GM19397 (cell line): ENCODE data around the gene CBX7.

Experiments
- ATAC-seq: cut with Tn5 transposase; IDR thresholded peaks from one replicate; pipeline ENCODE4 v1.9.1; 2021; ENCODE audit warnings: mild to moderate bottlenecking, moderate library complexity; ENCODE audit not compliant: unreplicated experiment

Gene CBX7

GRCh38 chr22:39128508-39128907, 24.0 kb downstream of the CBX7 start:
- no peak for ATAC-seq

- no peak for ATAC-seq
Observed at GRCh38 chr22:39125622-39126021, 26.9 kb downstream of the CBX7 start.

- no peak for ATAC-seq
Observed at GRCh38 chr22:39123751-39124581, 28.5 kb downstream of the CBX7 start.

GRCh38 chr22:39122772-39123470, 29.6 kb downstream of the CBX7 start:
- no peak for ATAC-seq

GRCh38 chr22:39120983-39121382, 31.5 kb downstream of the CBX7 start:
- no peak for ATAC-seq

GRCh38 chr22:39117585-39118191, 34.8 kb downstream of the CBX7 start:
- ATAC-seq, result no peak

- ATAC-seq, result no peak
Observed at GRCh38 chr22:39115977-39116621, 36.4 kb downstream of the CBX7 start.

- no peak for ATAC-seq
Observed at GRCh38 chr22:39115570-39115969, 36.9 kb downstream of the CBX7 start.

GRCh38 chr22:39114112-39114511, 38.4 kb downstream of the CBX7 start:
- no peak for ATAC-seq

- no peak for ATAC-seq
Observed at GRCh38 chr22:39110631-39111561, 41.6 kb downstream of the CBX7 start.

- no peak for ATAC-seq
Observed at GRCh38 chr22:39109361-39109760, 43.1 kb downstream of the CBX7 start.

- no peak for ATAC-seq
Observed at GRCh38 chr22:39108487-39108886, 44.0 kb downstream of the CBX7 start.

- ATAC-seq, result no peak
Observed at GRCh38 chr22:39106326-39106725, 46.2 kb downstream of the CBX7 start.

GRCh38 chr22:39103431-39103830, 49.0 kb downstream of the CBX7 start:
- ATAC-seq, result no peak

GRCh38 chr22:39101226-39101625, 51.3 kb downstream of the CBX7 start:
- no peak for ATAC-seq

- ATAC-seq, result no peak
Observed at GRCh38 chr22:39098576-39098975, 53.9 kb downstream of the CBX7 start.

- no peak for ATAC-seq
Observed at GRCh38 chr22:39098026-39098425, 54.5 kb downstream of the CBX7 start.

- ATAC-seq, result no peak
Observed at GRCh38 chr22:39097098-39098020, 55.1 kb downstream of the CBX7 start, which contains the start of gene APOBEC3H. TSS of gene APOBEC3H (plus strand) at chr22:39097244. CDS start at chr22:39100279, 3,035 bp downstream.

- no peak for ATAC-seq
Observed at GRCh38 chr22:39095971-39096370, 56.5 kb downstream of the CBX7 start.
